ENCODE measurements around the gene CCDC60.
A peak's percentile ranks its signal among the peaks of the same experiment; 100 is the strongest.

CCDC60 gene

DNA sequence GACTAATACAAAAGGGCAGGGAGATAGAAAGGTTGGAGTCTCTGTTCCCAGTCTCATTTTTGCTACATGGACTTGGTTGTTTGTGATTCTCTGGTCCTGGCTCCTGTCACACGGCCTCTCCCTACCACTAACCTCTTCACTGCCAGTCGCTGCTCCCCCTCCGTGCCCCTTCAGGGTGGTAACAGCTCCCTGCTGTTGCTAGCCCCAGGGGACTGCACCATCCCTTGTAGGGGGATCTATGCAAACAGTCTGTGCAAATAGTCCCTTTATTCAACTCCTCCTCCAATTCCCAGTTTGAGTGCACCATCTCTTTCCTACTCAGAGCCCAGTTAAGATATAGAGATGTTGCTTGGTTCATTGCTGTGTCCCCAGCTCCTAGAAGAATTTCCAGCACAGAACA lies 51.1 kb downstream of the CCDC60 start:
- DNase-seq = no peak

DNA sequence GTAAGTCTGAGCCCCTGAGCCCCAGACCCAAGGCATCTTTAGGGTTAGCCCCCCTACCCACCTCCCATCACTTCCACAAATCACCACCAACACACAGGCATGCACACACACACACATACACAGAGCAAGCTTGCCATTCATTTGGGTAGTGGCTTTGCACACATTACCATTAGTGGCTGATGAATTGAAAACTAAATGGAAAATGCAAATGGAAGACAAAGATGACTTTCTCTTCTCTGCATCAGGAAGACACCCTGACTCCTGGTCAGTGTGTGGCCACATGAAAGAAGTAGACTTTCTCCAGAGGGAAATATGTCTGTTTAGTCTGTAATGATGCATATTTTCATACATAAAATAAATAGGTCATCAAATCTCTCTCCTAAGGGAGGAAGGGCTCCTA lies 55.2 kb downstream of the CCDC60 start:
- no peak for DNase-seq

DNA sequence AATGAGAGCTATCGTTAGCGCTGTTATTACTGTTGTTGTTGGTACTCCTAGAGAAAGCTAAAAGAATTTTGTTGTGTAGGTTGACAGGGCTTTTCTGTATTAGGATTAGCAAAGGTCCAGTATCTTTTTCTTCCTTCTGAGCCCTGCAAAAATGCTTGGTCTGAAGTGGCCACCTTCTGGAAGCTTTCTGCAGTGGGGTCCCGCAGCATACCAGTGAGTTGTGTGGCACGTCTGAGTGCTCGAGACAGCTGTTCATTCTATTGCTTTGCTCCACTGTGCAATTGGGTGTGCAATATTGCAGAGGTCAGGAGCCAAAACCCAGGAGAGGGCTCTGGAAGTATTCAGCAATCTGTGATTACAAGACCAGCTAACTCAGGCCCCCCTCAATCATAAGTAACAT lies 57.1 kb downstream of the CCDC60 start:
- no peak for DNase-seq

DNA sequence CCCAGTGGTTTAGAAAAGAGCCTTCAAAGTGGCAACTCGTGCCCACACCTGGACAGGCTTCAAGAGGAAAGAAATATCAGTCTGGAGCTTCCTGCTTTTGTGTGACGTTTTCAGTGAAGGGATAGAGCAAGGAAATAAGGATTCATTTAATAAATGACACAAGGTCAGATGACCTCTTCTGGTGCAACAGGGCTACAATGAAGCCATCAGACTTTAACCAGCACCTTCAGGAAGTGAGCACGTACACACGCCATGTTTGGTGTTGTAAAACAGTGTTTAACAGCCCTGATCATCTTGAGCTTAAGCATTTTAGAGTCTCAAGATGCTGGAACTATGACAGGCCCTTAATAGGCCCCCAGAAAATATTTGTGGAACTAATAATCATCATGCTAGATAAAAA lies 59.1 kb downstream of the CCDC60 start:
- DNase-seq = no peak

DNA sequence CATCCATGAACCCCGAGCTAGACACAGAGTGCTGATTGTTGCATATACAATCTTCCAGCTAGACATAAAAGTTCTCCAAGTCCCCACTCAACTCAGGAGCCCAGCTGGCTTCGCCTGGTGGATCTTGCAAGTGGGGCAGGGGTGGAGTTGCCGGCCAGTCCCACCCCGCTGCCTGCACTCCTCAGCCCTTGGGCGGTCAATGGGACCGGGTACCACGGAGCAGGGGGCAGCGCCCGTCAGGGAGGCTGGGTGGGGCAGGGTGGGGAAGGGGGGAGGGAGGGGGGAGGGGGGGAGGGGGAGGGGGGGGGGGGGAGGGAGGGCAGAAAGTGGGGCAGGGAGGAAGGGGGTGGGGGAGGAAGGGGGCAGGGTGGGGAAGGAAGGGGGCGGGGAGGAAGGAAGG lies 63.0 kb downstream of the CCDC60 start:
- no peak for DNase-seq

DNA sequence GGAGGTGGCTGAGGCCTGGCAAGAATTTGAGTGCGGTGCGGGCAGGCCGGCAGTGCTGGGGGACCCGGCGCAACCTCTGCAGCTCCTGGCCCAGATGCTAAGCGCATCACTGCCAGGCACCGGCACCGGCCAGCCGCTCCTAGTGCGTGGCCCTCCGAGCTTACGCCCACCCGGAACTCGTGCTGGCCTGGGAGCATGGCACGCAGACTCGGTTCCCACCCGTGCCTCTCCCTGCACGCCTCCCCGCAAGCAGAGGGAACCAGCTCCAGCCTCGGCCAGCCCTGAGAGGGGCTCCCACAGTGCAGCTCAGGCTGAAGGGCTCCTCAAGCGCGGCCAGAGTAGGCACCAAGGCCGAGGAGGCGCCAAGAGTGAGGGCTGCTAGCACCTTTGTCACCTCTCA lies 63.7 kb downstream of the CCDC60 start:
- DNase-seq = no peak

DNA sequence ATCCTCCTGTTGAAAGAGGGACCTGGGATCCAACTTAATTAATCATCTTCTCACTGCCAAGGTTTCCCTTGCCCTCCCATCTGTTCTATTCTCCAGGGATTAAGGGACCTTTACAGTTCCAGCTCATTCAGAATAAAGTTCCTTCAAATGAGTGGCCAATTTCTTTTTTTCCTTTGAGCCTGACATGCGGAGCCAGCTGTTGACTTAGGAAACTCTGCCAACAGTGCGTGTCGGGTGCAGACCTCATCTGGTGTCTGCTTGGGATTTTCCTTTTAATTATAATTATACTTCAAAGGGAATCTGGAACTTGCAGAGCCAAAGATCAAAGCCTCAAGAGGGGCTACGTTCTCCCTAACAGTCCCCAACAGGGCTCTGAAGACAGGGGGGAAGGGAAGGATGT lies 64.8 kb downstream of the CCDC60 start:
- DNase-seq = no peak

DNA sequence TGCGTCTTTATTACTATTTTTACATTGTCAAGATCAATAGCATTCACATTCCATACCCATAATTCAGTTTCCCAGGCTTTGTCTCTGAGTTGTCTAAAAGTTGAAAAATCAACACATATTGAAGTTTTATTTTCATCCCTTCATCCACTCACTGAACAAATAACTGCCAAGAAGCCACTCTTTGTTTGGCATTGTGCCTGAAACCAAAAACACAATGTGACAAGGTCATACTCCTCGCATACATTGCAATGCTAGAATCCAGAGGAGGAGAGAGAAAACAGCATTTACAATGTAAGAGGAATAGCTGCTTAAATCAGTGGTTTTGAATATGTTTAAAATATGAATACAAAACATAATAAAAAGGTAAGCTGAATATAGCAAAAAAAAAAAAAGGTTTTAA lies 71.8 kb downstream of the CCDC60 start:
- DNase-seq = no peak

DNA sequence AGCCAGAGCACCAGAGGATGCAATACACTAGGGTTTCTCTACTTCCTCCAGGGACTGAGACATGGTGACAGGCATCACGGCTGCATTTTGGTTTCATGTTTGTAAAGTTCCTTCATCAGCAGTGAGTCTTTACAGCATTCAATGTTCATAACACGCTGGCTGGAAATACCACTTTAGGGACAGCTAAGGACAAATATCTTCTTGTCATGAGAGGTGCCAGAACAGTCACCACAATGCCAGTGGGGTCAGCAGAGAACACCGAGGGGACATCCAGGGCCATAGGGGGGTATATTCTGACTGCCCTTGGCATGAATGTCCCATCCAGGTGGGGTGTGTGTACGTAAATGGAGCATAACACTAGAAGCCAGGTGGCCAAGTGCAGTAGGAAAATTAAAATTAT lies 72.3 kb downstream of the CCDC60 start:
- no peak for DNase-seq

DNA sequence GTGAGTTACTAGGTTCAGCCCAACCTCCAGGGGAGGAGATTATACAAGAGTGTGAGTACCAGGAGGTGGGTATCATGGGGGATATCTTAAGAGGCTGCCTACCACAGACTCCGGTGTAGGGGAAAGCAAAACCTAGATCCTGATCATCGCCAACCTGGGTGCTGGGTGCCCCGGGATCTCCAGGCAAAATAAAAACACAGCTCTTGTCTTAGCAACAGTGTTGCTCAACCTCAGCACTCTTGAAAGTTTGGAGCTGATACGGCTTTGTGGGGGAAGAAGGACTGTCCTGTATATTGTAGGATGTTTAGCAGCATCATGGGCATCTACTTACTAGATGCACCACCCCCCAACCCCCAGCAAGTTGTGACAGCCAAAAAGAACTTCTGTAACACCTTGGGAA lies 74.5 kb downstream of the CCDC60 start:
- no peak for DNase-seq

DNA sequence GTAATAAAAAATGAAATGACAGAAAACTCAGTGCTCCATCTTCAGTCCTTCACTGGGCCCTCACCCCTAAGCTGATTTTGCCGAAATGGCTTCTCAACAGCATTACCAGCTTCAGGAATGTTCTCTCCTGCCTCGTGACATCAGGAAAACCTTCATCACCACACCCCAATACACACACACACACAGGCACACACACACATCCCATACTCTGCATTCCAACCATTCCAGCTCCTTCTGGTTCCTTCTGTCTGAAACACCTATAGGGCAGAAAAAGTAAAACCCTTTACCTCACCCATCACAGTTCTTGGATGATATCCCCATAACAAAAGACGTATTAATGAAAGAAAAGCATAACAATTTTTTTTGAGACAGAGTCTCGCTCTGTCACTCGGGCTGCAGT lies 75.9 kb downstream of the CCDC60 start:
- DNase-seq = no peak

DNA sequence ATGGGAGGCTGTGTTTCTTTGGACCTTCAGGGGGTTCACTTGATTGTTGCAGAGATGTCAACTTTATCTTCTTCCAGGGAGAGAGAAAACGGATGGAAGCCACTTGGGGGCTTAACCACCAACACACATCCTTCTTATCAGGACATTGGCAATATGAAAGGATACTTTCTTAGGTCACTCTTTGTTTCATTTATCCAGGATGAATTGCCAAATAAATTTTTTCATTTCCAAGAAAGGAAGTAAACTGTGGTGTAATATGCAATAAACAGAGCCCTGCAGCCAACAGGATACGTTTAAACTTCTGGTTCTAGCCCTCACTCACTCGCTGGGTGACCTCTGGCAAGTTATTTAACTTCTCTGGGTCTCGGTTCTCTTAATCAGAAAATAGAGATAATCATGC lies 77.8 kb downstream of the CCDC60 start:
- DNase-seq = no peak

DNA sequence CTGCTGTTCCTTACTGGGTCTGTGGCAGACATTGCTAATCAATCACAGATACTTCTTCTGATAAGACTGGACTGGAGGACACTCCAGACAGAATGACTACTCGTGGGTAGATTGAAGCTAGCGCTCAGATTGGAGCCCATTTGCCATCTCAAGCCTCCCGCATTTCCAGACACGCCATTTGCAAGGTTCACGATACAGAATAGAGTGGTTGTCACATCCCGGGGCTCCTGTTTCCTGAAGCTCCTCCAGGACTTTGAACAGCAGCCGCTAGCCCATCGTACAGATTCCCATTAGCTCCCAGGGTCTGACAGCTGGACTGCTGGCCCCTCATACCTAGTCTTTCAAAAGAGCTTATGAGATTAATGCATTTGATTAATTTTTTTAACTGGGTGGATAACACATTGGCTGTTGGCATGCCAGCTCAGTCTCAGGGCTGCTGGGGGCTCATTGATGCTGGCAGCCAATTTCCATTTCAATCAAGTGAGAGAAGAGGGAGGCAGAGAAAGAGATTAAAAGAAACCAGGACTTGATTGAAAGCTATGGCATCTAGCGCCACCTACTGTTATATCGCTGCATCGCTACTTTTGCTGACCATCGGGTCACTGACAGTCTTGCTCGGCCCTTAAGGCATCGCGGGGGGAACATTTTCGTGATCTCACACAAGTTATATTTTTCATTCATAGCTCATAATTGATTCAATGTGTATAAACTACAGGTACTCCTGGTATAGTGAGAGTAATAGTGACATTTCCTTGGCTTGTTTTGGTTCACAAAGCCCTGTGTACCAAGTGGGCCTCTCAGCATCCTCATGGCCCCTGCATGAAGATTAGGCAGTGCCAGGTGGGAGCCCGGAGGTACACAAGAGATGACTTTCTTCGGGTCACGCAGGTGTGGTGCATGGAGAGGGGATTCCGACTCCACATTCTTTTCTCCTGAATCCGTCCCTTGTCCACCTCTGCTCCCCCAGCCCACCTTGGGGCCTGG lies 78.6 kb downstream of the CCDC60 start:
- DNase-seq = peak; percentile 69

DNA sequence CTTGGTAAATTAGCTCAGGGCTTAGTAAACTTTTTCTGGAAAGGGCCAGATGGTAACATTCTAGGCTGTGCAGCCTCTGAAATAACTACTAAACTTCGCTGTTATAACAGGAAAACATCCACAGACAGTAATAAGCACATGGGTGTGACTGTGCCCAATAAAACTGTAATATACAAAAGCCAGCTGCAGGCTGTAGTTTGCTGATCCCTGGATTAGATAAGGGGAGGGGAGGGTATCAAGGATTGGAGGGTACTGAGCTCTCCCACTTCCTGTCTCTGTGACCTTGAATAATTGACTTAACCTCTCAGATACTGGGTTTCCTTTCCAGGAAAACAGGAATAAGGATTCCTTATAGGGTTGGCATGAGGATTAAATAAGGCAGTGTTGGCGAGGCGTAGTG lies 81.2 kb downstream of the CCDC60 start:
- no peak for DNase-seq

DNA sequence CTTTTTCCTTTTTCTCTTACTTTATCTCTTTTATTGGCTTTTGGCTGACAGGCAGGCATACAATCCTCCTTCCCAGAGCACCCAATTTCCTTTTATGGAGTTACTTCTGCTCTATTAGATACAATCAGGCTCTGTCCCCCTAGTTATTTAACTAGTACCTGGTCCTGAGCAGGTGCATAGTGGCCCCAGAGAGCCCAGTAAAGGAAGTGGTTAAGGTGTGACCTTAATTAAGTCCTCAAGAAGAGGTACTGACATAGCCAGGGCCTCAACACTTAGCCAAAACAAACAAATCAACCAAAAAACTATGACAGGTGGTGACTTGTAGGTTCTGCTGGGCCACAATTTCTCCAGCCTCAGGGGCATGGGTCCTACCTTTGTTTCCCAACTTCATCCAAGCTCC lies 82.9 kb downstream of the CCDC60 start:
- no peak for DNase-seq

DNA sequence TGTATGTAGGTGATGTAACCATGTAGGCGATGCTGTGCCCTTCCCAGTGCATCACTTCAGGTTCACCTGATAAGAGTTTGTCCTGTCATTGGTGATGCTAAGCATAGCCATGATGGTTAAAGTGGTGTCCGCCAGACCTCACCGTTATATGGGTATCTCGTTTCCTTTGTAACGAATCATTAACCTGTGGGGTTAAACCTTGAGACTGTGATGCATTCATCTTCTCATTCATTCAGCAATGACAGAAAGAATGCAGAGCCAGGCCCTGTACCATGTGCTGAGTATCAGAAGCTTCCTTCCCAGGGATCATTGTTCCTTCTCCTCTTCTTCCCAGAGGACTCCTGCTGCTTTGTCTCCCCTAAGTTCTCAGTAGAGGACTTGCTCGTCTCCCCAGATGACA lies 84.9 kb downstream of the CCDC60 start:
- DNase-seq = no peak

DNA sequence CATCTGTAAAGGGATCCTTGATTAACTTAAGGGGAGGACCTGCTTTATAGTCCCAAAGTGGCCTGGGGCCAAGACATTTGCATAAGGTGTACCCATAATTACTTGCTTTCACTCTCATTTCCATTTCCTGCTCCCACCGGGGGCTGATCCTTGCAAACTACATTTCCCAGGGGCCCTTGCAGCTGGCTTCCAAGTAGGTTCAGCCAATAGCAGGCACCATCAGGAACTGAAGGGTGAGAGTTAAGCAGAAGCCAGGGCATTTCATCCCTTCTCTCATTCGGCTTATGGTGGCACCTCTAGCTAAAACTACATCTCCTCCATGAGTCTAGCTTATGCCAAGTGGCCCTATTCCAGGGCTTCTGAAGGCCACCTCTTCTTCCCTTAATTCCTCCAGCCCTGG lies 88.8 kb downstream of the CCDC60 start:
- peak; percentile 3 for DNase-seq

DNA sequence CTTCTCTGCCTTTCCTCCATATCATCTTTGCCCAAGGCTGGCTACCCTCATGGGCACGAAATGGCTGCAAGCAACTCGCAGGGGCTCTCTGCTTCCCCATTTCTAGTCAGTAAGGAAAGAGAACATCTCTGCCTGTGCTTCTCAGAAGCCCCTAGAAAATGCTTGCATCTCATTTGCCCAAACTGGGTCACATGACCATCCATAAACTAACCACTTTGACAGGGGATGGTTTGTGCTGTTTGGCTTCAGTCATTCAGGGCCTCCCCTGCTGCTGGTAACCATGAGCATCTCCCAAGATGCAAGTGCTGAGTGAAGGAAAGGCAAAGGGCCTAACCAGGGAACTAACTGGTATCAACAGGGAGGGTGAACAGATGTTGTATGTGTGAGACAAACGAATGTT lies 91.1 kb downstream of the CCDC60 start:
- no peak for DNase-seq

DNA sequence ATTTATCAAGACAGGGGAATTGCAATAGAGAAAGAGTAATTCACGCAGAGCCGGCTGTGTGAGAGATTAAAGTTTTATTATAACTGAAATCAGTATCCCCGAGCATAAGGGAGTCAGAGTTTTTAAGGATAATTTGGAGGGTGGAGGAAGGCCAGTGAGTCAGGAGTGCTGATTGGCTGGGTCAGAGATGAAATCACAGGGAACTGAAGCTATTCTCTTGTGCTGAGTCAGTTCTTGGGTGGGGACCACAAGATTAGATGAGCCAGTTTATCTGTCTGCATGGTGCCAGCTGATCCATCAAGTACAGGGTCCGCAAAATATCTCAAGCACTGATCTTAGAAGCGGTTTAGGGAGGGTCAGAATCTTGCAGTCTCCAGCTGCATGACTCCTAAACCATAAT lies 96.6 kb downstream of the CCDC60 start:
- DNase-seq = no peak

DNA sequence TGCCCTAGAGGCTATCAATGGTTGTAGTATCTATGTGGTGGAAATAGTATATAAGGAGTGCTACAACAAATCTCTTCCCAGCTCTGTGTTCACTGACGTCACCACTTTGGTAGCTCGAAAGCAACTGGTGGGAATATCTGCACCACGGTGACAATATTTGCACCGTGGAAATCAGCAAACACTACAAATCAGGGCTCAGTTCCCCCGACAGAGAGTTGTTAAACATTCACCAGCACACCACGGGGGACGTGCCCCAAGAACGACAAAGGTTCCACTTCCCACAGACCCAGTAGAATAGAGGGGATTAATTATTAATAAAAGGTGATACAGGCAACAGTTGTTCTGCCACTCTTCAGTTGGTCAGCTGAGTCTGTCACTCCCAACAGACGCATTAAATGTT lies 98.4 kb downstream of the CCDC60 start:
- no peak for DNase-seq

DNA sequence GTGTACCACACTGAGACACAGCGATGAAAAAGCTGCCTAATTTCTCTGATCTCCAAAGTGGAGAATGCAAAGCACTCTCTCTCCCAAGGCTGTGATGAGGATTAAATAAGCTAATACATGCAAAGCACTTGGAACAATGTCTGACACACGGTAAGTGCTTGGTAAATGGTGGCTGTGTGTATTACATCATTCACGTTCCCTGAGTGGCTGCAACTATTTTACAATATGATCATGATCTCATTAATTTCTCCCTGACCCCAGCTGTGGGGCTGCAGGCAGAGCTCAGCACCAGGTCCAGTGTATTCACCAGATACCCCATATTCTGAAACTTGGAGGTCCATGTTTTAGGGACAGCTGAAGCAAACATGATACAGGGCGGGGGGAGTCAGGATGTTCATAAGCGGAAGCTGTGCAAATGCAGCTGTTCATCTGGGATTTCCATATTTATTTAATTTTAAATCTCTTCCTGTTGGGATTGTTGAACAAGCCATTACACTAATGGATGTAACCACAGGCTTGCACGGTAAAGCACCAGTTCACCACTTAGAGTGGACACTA lies 106.4 kb downstream of the CCDC60 start:
- no peak for DNase-seq

DNA sequence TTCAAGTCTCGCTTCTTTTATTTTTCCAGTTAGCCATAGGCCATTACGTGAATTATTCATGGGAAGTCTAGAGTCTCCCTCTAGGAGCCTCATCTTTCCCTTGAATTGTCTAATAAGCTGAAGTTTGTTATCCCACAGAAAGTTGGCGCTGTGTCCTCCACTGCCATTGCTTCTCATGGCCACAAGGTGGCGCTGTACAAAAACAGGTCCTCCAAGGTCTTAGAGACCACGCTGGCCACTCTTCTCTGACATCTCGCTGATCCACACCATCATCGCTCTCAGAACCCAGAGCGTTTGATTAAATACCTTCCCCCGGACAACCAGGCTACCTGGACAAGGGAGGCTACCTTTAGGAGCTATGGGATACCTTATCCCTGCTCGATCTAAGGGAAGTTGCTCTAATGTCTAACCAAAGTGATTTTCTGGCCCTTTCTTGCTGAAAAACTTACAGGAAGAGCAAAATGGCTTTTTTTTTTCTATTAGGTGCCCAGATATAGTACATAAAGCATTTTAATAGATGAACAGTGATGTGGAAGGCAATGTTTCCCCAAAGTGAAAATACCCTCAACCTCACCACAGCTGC lies 110.0 kb downstream of the CCDC60 start:
- DNase-seq = peak; percentile 63

DNA sequence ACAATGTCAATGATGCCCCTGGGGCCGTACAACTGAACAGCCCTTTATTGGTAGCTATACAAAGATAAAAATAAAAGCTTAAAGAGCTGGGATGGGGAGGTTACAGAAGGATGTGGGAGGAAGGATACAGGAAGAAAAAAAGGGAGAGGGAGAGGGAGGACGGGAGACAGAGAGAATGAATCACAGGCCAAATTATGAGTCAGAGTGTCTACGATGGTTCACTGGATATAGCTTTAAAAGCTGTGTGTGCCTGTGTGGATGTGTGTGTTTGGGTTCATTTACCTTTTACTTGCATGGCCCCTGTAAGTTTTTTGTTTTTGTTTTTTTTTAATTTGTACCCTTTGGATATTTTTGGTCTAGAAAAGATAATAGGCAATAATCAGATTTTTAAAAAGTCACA lies 111.9 kb downstream of the CCDC60 start:
- DNase-seq = no peak

DNA sequence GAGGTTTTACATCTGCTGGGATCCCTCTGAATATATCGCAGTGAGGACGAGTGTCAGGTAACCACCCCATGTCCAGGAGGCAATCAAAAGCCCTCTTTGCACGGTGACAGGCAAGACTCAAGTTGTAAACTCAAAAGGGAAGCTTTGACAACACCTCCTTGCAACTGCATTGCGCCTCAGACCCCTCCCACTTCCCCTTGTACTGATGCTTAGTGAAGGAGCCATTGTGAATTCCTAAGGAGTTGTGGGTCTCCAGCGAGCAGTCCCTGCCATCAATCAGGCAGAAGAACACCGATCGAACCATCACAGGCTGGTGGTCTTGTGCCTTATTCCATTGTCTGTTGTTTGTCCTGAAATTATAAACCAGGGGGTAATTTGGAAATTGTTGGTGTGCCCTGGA lies 112.6 kb downstream of the CCDC60 start:
- no peak for DNase-seq
